Pulmonary artery endothelial cell (primary cell): ENCODE measurements around the gene GAGE10. TPM values are rescaled to one million over a fixed set of nuclear protein-coding genes. Genes with fewer than 3 reads are reported as not detected.
"Not testable (repeated sequence)": the region's sequence is repeated elsewhere in the genome, so short reads cannot be mapped to it uniquely, and the experiment has no call there.

ENCODE experiments used
- DNase-seq: peaks from one replicate; pipeline ENCODE4 v3.0.0-alpha.2; 2011; ENCODE audit warnings: low read depth, low spot score
- total RNA-seq: library from RNA; depleted of rRNA; stranded (reverse); fragments of >200 nt; gene quantifications from 2 replicates; pipeline ENCODE4 v1.2.3, GENCODE V29; 2014

Gene GAGE10
- total RNA-seq, 1 donor from 2014 or later, result not detected

GRCh38 chrX:49322266-49322665, 18.8 kb downstream of the GAGE10 start:
- not testable (repeated sequence) for DNase-seq

DNA sequence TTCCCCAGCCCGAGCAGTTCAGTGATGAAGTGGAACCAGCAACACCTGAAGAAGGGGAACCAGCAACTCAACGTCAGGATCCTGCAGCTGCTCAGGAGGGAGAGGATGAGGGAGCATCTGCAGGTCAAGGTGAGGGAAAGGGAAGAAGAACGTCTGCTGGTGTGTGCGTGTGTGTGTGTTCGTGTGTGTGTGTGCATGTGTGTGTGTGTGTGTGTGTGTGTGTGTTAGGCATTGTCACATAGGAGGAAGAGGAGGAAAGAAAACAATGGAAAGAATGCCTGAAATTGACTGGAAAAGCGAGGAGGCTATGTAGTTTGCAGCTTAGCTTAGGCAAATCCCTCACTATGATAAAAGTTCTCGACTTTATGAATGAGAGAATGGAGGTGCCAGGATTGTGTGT, 20.3 kb downstream of the GAGE10 start:
- DNase-seq, result not testable (repeated sequence)

GRCh38 chrX:49330421-49330820, 27.0 kb downstream of the GAGE10 start:
- not testable (repeated sequence) for DNase-seq

DNA sequence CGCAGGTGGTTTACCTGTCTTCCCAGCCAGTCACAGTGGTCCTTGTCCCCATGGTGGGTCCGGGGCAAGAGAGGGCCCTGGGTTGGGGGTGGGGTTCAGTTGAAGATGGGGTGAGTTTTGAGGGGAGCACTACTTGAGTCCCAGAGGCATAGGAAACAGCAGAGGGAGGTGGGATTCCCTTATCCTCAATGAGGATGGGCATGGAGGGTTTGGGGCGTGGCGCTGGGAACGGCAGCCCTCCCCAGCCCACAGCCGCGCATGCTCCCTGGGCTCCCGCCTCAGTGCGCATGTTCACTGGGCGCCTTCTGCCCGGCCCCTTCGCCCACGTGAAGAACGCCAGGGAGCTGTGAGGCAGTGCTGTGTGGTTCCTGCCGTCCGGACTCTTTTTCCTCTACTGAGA, 27.8 kb downstream of the GAGE10 start, which contains the start of gene GAGE13:
GAGE13 (plus strand) TSS at position 301 of the 400 bp plus-strand sequence. CDS start 1,156 bp downstream, outside the sequence.
- not testable (repeated sequence) for DNase-seq

- DNase-seq, result not testable (repeated sequence)
Observed at GRCh38 chrX:49331841-49332240, 28.4 kb downstream of the GAGE10 start.

- not testable (repeated sequence) for DNase-seq
Observed at GRCh38 chrX:49341449-49341848, 38.0 kb downstream of the GAGE10 start.

DNA sequence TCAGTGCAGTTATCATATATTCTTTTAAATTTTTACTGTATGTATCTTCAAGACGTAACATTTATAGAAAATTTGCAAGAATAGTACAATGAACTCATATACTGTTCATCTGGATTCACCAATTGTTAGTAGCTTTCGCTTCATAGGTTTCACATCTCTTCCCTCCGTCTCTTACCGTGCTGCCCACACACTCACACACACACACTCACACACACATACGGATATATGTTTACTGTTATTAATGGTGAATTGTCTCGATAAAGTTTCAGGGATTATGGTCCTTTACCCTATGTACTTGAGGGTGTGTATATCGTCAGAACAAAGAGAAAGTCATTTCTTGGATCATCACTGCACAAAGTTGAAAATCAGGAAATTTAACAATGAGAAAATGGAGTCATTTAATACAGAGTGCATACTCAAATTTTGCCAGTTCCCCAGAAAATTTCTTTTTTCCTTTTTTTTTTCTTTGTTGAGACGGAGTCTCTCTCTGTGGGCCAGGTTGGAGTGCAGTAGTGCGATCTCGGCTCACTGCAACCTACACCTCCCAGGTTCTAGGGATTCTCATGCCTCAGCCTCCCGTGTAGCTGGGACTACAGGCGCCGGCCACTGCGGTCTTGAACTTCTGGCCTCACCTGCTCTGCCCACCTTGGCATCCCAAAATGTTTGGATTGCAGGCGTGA, 41.2 kb downstream of the GAGE10 start:
- DNase-seq, result not testable (repeated sequence)

- not testable (repeated sequence) for DNase-seq
Observed at GRCh38 chrX:49345402-49345801, 42.0 kb downstream of the GAGE10 start.

DNA sequence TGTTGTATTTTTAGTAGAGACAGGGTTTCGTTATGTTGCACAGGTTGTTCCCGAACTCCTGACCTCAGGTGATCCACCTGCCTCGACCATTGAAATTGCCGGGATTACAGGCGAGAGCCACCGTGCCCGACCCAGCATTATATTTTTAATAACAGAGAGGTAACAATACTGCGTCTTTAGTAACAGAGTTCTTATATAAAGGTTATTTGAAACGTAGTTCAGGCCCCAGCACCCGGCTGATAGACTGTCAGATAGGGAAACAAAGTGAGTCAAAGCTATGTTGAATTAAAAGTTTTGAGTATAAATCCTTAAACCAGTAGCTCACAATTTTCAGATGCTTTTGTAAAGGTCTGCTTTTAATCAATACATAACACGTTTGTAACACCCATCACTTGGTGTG, 42.7 kb downstream of the GAGE10 start:
- not testable (repeated sequence) for DNase-seq

Other genes with a start within 250 kb of the GAGE10 start
- gene CCDC120, start 244.6 kb upstream of the GAGE10 start, total RNA-seq, result 0.42 and 0.66 TPM in 2 replicates
- 4.4 and 5.9 TPM in 2 replicates for gene PRAF2, start 229.6 kb upstream of the GAGE10 start, total RNA-seq
- gene WDR45, start 223.8 kb upstream of the GAGE10 start, total RNA-seq, result 23.3 and 25.5 TPM in 2 replicates
- gene GPKOW, start 179.9 kb upstream of the GAGE10 start, total RNA-seq, result 27.1 and 29.0 TPM in 2 replicates
- gene MAGIX, start 140.9 kb upstream of the GAGE10 start, total RNA-seq, result 0.59 and 1.2 TPM in 2 replicates
- 20.7 and 22.4 TPM in 2 replicates for gene PLP2, start 131.7 kb upstream of the GAGE10 start, total RNA-seq
- gene PRICKLE3, start 117.3 kb upstream of the GAGE10 start, total RNA-seq, result 4.7 and 6.2 TPM in 2 replicates
- 0.13 and 0.14 TPM in 2 replicates for gene SYP, start 103.5 kb upstream of the GAGE10 start, total RNA-seq
- gene CACNA1F, start 70.3 kb upstream of the GAGE10 start, total RNA-seq, result not detected in 2 replicates
- gene CCDC22, start 68.2 kb upstream of the GAGE10 start, total RNA-seq, result 12.5 and 12.8 TPM in 2 replicates
- not detected in 2 replicates for gene FOXP3, start 38.9 kb upstream of the GAGE10 start, total RNA-seq
- gene PPP1R3F, start 33.9 kb upstream of the GAGE10 start, total RNA-seq, result 1.5 and 3.1 TPM in 2 replicates
- not detected in 2 replicates for gene GAGE12J, start 18.4 kb downstream of the GAGE10 start, total RNA-seq
- gene GAGE13, start 27.9 kb downstream of the GAGE10 start, total RNA-seq, result not detected in 2 replicates
- gene GAGE12C, start 228.5 kb downstream of the GAGE10 start, total RNA-seq, result not detected in 2 replicates
- not detected in 2 replicates for gene GAGE12D, start 238.1 kb downstream of the GAGE10 start, total RNA-seq
- gene GAGE12E, start 247.6 kb downstream of the GAGE10 start, total RNA-seq, result not detected in 2 replicates